SH-SY5Y (cell line): ENCODE measurements around the gene HSPA12B.

Experiments used
- GATA2 ChIP-seq: IDR thresholded peaks from 2 replicates; pipeline ENCODE4 v1.6.1; 2011; ENCODE audit warnings: mild to moderate bottlenecking, low read depth, low read length
- GATA3 ChIP-seq: IDR thresholded peaks from 2 replicates; pipeline ENCODE4 v1.6.1; 2011; ENCODE audit warnings: low read depth, mild to moderate bottlenecking, low read length, moderate library complexity

The HSPA12B gene

DNA sequence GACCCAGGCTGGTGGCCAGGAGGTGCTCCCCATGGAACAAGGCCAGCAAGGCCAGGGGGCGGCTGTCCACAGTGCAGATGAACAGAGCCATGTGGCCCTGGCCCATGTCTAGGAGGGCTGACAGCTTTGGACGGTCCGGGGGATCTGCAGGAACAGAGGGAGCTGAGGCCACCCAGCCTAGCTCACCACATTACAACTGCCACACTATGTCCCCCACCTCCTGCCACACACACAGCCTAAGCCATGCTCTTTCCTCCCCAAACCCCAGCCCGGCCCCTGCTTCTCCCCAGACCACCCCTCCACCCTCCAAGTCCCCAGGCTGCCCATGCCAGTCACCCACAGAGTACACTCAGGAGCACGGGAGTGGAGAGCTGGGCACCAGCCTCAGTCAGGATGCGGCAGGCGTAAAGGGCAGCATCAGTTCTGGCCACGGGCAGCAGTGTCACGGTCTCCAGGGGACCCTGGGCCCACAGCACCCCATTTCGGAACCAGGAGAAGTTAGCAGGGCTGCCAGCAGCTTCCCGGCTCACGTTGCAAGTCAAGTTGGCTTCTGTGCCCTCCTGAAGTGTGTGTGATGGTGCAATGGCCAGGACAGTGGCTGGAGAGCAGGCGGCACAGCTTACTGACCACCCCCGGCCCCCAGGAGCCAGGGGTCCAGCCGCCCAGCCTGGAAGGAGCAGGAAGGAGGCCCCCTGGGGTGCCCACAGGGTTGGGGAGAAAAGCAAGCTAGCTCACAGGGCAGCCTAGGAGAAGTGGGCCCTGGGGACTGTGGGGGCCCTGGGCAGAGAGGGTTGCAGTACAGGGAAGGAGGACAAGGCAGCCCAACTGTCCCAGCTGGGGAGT is 35.5 kb upstream of the HSPA12B start:
- TF ChIP-seq GATA3 (no peak), GATA2 (no peak)

DNA sequence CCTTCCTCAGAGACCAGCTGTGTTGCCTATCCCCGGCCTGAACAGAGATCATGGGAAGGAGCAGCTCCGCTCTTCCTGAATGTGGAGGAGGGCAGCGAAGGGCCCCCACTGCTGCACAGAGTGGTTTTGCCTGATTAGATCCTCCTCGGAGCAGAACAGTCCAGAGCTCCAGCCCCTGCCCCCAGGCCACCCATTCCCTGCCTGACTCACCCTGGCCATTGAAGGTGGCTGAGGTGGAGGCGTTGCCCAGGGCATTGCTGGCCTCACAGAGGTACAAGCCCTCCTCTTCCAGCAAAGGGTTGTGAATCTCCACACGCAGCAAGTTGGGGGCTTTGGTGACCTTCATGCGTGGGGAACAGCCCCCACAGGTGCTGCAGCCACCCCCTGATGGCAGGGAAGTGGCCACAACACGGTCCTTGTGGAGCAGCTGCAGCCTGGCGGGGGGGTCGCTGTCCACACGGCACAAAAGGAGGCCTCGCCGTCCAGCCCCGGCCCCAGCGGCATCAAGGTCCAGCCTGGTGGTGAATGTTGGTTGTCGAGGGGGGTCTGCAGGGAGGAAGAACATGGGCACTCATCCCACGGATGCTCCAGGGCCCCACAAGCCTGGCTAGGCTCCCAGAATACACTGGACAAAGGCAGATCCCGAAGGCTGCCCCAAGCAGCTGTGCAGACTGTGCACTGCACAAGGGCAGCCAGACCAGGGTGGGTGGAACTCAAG is 34.7 kb upstream of the HSPA12B start:
- TF ChIP-seq GATA2 (no peak), GATA3 (no peak)

DNA sequence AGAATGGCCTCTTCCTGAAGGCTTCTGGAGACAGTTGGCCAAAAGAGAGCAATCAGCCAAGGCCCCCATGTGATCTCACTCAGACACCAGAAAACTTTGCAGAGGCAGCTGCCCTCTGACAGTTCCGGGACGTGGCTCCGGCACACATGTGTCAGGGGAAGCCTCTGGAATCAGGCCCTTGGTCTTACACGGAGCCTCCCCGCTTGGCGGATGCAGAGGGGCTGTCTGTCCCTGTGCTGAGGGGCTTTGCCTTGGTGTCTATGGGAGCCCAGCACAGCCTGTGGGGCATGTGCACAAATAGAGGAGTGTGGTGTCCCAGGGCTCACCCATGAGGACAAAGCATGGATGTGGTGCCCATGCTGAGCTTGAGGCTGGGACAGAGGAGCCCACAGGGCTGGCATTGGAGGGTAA is 33.9 kb upstream of the HSPA12B start:
- TF ChIP-seq GATA3 (no peak), GATA2 (no peak)

DNA sequence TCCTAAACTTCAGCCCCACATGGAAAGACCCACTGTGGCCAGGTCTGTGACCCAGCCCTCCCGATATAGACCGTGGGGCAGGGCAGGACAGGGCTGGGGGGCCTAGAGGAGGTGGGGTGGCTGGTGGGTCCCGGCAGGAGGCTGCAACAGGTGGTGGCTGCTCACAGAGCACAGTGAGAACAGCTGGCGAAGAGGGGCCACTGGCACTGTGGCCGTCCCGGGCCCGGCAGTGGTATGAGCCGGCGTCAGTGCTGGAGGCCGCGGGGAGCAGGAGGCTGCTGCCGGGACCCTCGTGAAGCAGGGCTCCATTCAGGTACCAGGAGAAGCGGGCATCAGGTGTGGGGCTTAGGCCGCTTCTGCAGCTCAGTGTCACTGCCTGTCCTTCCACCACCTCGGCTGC is 33.4 kb upstream of the HSPA12B start:
- no peak for TF ChIP-seq GATA3
- no peak for TF ChIP-seq GATA2

DNA sequence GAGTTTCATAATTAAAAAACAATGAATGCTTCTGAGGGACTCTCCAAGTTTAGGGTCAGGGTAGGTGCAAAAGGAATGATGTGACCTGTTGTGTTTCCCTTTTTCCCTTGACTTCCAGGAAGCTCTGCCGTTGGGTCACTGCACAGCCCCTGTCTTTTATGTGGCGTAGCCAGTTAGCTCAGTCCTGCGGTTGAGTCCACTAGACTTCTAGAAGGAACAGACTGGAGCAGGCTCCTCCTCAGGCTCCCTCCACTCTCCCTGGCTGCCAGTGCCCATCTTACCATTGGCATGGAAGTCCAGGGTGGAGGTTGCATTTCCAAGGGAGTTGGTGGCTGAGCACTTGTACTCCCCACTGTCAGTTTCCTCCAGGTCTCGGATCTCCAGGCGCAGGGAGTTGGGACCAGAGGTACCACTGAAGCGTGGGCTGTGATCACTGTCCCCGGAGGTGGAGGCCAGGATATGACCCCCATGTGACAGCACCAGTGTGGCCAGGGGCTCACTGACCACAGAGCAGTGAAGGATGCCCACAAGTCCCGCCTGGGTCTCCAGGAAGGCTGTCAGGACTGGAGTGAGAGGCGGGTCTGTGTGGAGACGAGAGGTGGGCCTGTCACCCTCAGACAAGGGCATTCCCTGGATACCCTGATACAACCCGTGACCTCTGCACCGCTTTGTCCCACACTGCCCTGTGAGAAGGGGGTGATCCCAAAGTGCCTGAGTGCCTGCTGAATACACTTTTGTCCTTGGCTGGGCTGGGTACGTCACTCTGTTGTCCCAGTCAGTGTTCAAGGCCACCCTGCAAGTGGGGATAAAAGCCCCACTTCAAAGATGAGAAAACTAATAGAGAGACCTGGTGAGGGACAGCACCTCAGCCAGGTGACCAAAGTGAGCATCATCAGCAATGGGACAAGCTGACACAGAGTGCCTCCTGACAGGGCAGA is 31.2 kb upstream of the HSPA12B start:
- TF ChIP-seq GATA2, result no peak
- no peak for TF ChIP-seq GATA3

DNA sequence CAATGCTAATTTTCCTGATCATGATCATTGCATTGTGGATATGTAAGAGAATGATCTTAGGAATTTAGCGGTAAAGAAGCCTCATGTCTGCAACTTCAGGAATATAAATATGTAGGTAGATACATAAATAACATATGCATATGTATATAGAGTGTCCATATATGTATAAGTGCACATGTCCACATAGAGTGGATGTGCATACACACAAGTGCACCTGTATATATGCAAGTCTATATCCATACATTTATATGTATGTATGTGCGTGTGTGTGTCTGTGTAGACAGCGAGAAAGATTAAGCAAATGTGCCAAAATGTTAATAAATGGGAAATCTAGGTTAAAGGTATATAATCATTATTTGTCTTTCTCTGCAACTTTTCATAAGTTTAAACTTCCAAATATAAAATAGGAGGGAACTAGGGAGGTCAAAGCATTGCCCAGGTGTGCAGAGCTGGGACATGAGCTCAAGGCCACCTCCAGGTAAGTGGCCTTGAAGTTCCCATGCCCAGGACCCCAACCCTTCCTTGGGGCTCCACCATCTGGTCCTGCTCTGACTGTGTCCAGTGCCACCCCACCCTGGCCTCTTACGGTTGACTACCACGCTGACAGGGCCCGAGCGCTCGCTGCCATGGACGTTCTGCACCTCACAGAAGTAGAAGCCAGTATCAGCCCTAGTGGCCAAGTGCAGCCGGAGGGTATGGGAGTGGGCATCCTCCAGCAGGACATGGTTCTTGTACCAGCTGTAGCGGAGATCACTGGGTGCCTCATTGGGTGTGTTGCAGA is 29.7 kb upstream of the HSPA12B start:
- TF ChIP-seq GATA2, result no peak
- TF ChIP-seq GATA3, result no peak

DNA sequence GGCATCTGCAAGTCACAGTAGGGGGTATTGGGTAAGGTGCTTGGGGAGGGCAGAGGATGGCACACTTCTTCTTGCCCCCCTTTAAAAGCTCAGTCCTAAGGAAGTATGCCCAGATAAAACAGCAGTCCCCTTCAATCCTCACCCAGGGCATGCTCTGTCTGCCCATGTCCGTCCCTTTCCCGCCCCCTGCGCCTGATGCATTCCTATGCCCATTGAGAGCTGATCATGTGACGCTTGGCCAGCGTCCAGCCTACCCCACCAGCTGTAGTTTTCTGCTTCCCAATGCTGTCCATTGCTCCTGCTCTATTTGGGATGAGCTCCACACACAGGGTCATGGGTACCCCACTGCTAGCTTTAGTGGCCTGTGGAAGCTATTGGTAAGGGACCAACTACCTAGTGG is 28.4 kb upstream of the HSPA12B start:
- no peak for TF ChIP-seq GATA3
- TF ChIP-seq GATA2, result no peak

DNA sequence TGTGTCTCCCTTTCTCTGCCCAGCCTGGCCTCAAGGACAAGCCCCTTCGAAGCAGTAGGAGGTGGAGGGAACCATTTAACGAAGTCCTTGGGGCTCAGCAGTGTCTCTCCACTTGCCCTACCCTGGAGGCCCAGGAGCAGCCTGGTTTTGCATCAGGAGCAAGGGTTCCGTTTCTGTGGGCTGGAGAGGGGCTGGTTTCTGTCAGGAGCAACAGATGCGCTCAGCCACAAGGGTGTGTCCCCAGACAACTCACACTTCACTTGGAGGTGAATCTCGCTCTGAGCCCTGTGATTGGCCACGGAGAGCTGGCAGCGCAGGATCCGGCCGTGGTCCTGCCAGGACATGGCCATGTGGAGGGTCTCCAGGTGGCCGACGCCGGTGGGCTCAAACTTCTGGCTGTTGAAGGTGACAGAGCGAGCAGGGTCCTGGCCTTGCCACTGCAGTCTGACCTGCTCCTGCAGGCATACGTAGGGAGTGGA is 27.0 kb upstream of the HSPA12B start:
- TF ChIP-seq GATA2, result no peak
- no peak for TF ChIP-seq GATA3

DNA sequence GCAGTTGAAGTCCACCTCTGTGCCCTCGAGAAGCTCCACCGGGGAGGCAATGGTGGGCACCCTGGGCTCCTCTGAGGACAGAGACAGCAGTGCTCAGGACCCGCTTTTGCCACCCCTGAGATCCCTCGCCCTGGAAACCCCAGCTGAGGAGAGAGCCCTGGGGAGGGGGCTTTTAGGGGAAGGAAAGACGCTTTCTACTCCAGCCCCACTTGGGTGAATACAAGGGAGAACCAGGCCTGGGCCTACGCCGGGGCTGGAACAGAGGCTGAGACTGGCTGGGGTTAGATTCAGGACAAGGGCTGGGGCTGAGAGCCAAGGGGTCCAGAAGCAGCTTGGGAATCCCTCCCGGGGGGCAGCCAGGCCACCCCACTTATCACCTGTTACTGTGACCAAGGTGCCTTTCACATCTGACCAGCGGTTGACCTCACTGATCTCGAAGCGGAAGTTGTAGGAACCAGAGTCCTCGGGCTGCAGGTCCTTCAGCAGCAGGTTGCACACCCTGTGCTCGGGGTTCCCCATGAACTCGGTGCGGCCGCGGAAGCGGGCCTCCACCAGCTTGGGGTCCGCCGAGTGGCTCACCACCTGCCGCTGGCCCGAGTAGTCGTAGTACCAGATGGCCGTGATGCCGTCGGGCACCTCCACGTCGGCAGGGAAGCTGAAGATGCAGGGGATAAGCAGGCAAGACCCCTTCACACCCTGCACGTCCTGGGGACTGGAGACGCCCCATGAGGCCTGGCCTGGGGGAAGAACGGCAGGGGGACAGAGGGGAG is 26.3 kb upstream of the HSPA12B start:
- TF ChIP-seq GATA2 (no peak), GATA3 (no peak)

DNA sequence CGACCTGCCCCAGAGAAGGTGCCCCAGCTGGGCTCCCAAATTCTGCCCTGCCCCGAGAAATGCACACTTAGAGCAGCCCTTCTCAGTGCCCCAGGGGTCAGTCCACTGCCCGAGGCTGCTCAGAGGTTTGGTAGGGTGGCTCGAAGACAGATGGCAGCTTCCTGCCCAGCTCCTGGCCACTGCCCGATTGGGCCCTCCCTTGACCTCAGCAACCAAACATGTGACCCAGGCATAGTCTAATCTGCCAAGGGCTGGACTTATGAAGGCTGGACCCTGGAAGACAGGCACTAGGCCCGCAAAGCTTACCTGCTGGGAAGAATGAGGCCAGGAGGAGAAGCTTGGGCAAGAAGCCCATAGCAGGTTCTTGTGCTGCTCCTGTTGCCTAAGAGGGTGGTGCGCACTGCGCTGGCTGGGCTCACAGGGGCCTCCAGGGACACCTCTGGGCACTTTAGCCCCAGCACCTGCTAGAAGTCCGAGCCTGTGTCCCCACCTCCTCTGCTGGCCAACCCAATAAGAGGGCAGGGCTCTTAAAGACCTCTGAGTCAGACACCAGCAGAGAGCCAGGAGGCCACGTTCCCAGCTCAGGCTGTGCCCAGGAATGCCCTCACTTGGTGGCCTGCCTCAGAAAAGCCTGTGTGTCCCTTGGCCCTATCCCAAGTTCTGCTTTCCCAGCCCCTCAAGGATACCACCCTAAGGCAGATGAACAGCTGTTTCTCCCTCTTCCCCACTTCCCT is 25.5 kb upstream of the HSPA12B start:
- TF ChIP-seq GATA3, result no peak
- TF ChIP-seq GATA2, result no peak

DNA sequence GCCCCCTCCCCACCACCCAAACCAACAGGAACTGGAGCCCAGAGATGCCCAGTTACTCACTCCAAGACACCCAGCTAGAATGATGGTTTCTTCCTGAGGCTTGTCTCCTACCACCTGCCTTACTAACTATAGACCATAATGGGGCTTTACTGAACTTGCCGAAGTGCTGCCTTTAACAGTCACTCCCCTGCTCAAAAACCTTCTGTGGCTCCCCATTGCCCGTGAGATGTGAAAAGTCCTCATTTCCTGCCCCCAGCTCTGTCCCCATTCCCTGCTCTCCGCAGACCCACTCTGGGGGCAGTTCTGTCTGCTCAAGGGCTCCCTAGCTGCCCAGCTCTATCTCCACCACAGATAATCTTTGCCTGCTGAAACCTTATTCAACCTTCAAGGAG is 25.0 kb upstream of the HSPA12B start:
- TF ChIP-seq GATA3 (no peak), GATA2 (no peak)

DNA sequence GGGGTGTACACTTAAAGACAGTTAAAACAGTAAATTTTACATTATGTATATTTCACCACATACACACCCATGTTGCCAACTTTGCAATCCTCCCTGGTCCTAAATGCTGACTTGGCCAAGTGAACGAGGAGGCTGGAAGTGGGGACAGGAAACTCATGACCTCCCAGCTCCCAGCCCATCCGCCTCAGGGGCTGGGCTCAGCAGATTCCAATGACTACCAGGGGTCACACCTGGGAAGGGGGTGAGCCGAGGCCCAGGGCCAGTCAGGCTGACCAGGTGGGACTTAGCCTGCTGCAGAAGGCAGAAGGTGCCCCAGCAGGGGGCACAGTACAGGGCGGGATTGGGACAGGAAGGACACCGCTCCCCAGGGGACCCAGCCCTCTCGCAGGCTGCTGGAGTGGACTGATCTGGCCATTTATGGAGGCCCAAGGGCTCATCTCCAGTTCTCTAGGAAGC is 22.4 kb upstream of the HSPA12B start:
- no peak for TF ChIP-seq GATA2
- no peak for TF ChIP-seq GATA3
